Liver (tissue), 9 donors: ENCODE results near the gene NKAIN2. TPM values are rescaled to one million over a fixed set of nuclear protein-coding genes. Genes with fewer than 3 reads are reported as not detected.

Source experiments
- DNase-seq: peaks from one replicate; pipeline ENCODE4 v3.0.0-alpha.2; 2017; ENCODE audit warnings: low spot score
- H3K27ac ChIP-seq, 2 donors: one replicate each; pipeline ENCODE4 v1.7.0; 2013; ENCODE audit warnings: inconsistent platforms in 2 of 2, low read length in 2 of 2, control low read depth in 1 of 2, low read depth in 1 of 2, mild to moderate bottlenecking in 1 of 2
- H3K27me3 ChIP-seq, 4 donors: one replicate each; pipeline versions ENCODE4 v1.6.1 to v1.7.0; 2013; ENCODE audit warnings: low read length in 3 of 4, inconsistent platforms in 1 of 4, mild to moderate bottlenecking in 1 of 4, moderate library complexity in 1 of 4; ENCODE audit not compliant: control insufficient read depth in 4 of 4, insufficient read depth in 4 of 4
- H3K36me3 ChIP-seq, 4 donors: one replicate each; pipeline versions ENCODE4 v1.6.1 to v1.7.0; 2013; ENCODE audit warnings: low read length in 3 of 4, mild to moderate bottlenecking in 3 of 4, low read depth in 1 of 4, moderate library complexity in 1 of 4; ENCODE audit not compliant: control insufficient read depth in 4 of 4, insufficient read depth in 3 of 4
- H3K4me1 ChIP-seq, 4 donors: one replicate each; pipeline versions ENCODE4 v1.6.1 to v1.7.0; 2013; ENCODE audit warnings: low read length in 3 of 4, mild to moderate bottlenecking in 3 of 4, moderate library complexity in 1 of 4; ENCODE audit not compliant: control insufficient read depth in 4 of 4, insufficient read depth in 4 of 4
- H3K4me3 ChIP-seq, 3 donors: one replicate each; pipeline versions ENCODE4 v1.6.1 to v1.7.0; 2013; ENCODE audit warnings: low read length in 3 of 3, control low read depth in 1 of 3, low read depth in 1 of 3, mild to moderate bottlenecking in 1 of 3
- H3K9ac ChIP-seq, 2 donors: one replicate each; pipeline ENCODE4 v1.7.0; 2013; ENCODE audit warnings: low read length in 2 of 2, mild to moderate bottlenecking in 2 of 2, moderate library complexity in 2 of 2, control low read depth in 1 of 2, low read depth in 1 of 2
- H3K9me3 ChIP-seq, 4 donors: one replicate each; pipeline versions ENCODE4 v1.6.1 to v1.7.0; 2013; ENCODE audit warnings: low read length in 3 of 4; ENCODE audit not compliant: control insufficient read depth in 4 of 4
- ATF3 ChIP-seq: IDR thresholded peaks from 2 replicates; pipeline ENCODE4 v1.6.1; 2016; ENCODE audit warnings: antibody characterized with exemption
- CTCF ChIP-seq: fragments of 150-350 bp; IDR thresholded peaks from 2 replicates; pipeline ENCODE4 v1.5.1; 2017; ENCODE audit warnings: improper control_type of control experiment, low read depth, low read length; ENCODE audit not compliant: missing input control
- EGR1 ChIP-seq, 2 donors: IDR thresholded peaks; 2 replicates each; pipeline ENCODE4 v1.6.1; 2016 to 2018; ENCODE audit warnings: antibody characterized with exemption in 2 of 2, low read depth in 2 of 2
- FOXA1 ChIP-seq: IDR thresholded peaks from 2 replicates; pipeline ENCODE4 v1.6.1; 2016; ENCODE audit warnings: antibody characterized with exemption
- FOXA2 ChIP-seq: IDR thresholded peaks from 2 replicates; pipeline ENCODE4 v1.6.1; 2016; ENCODE audit warnings: antibody characterized with exemption
- GABPA ChIP-seq, 2 donors: IDR thresholded peaks in 1 of 2; conservative IDR thresholded peaks in 1 of 2; 2 replicates each; pipeline ENCODE4 v1.6.1; 2016; ENCODE audit warnings: antibody characterized with exemption in 2 of 2, mild to moderate bottlenecking in 1 of 2, moderate library complexity in 1 of 2
- HNF4A ChIP-seq, 2 donors: conservative IDR thresholded peaks; 2 replicates each; pipeline ENCODE4 v1.6.1; 2016; ENCODE audit warnings: antibody characterized with exemption in 2 of 2, mild to moderate bottlenecking in 2 of 2
- HNF4G ChIP-seq: IDR thresholded peaks from 2 replicates; pipeline ENCODE4 v1.6.1; 2016; ENCODE audit warnings: antibody characterized with exemption
- JUND ChIP-seq, 2 donors: IDR thresholded peaks; 2 replicates each; pipeline ENCODE4 v1.6.1; 2016; ENCODE audit warnings: antibody characterized with exemption in 2 of 2
- MAX ChIP-seq: IDR thresholded peaks from 2 replicates; pipeline ENCODE4 v1.6.1; 2016; ENCODE audit warnings: antibody characterized with exemption
- NR2F2 ChIP-seq: IDR thresholded peaks from 2 replicates; pipeline ENCODE4 v1.6.1; 2016; ENCODE audit warnings: antibody characterized with exemption
- RAD21 ChIP-seq, 2 donors: IDR thresholded peaks; 2 replicates each; pipeline ENCODE4 v1.6.1; 2016; ENCODE audit warnings: antibody characterized with exemption in 2 of 2, mild to moderate bottlenecking in 2 of 2
- REST ChIP-seq: IDR thresholded peaks from 2 replicates; pipeline ENCODE4 v1.6.1; 2016; ENCODE audit warnings: antibody characterized with exemption, mild to moderate bottlenecking
- RXRA ChIP-seq, 2 donors: IDR thresholded peaks; 2 replicates each; pipeline ENCODE4 v1.6.1; 2017 to 2018; ENCODE audit warnings: antibody characterized with exemption in 2 of 2, mild to moderate bottlenecking in 1 of 2
- SP1 ChIP-seq: IDR thresholded peaks from 2 replicates; pipeline ENCODE4 v1.6.1; 2018; ENCODE audit warnings: antibody characterized with exemption, mild to moderate bottlenecking
- TAF1 ChIP-seq: conservative IDR thresholded peaks from 2 replicates; pipeline ENCODE4 v1.6.1; 2016; ENCODE audit warnings: antibody characterized with exemption, mild to moderate bottlenecking
- YY1 ChIP-seq: IDR thresholded peaks from 2 replicates; pipeline ENCODE4 v1.6.1; 2016; ENCODE audit warnings: antibody characterized with exemption, mild to moderate bottlenecking
- ZBTB33 ChIP-seq: IDR thresholded peaks from 2 replicates; pipeline ENCODE4 v1.6.1; 2016; ENCODE audit warnings: antibody characterized with exemption
- WGBS: extraction: QIAGEN DNeasy Blood & Tissue Kit; methylation state at CpG from one replicate; pipeline ENCODE4 v1.1.7; 2013; 5-methylcytosine and 5-hydroxymethylcytosine counted together
- polyA plus RNA-seq, 2 donors: library from polyadenylated mRNA; stranded (reverse) in 1 of 2; unstranded in 1 of 2; fragments of 200-250 nt in 1 of 2; fragments of >200 nt in 1 of 2; fragmentation: Nextera tagmentation in 1 of 2; extraction: Ambion mirVana in 1 of 2; gene quantifications; one replicate each; pipeline versions ENCODE4 v1.2.1 to v1.2.3, GENCODE V29; 2013 to 2015
- total RNA-seq, 2 donors: library from RNA; depleted of rRNA; stranded (reverse); fragments of >200 nt; gene quantifications; one replicate each; pipeline ENCODE4 v1.2.3, GENCODE V29; 2014
- donor health status: healthy.
- donor health status: healthy.
- donor health status: healthy.
- donor health status: healthy.
- donor health status: healthy.

NKAIN2 gene
- total and polyA plus RNA-seq, 4 donors: 0.05 to 0.14 TPM; not detected in 2

GRCh38 chr6:124719913-124720312 lies 916.2 kb downstream of the NKAIN2 start:
- H3K36me3 ChIP-seq: no peaks in the 10 kb centered on the region
- DNase-seq: no peak
- peaks cover 0 to 2% (median 0%) of the 10 kb centered on the region in 4 donors for H3K4me1 ChIP-seq
- no peaks in the 10 kb centered on the region for H3K9me3 ChIP-seq
- no peak overlapping the region for H3K4me3 ChIP-seq
- no peak for TF ChIP-seq FOXA2
- no peak for TF ChIP-seq SP1
- TF ChIP-seq YY1: no peak
- no peak for TF ChIP-seq HNF4A (conservative IDR thresholded peaks at IDR 0.05)
- no peak for TF ChIP-seq EGR1 (IDR thresholded peaks at IDR 0.05; ENCODE audit: low read depth in 2 of 2)
- TF ChIP-seq RAD21 (IDR thresholded peaks at IDR 0.05): no peak
- TF ChIP-seq JUND (IDR thresholded peaks at IDR 0.05): no peak
- TF ChIP-seq GABPA (IDR thresholded peaks at IDR 0.05 in 1 of 2, conservative IDR thresholded peaks at IDR 0.05 in 1 of 2): no peak
- no peak for TF ChIP-seq MAX
- TF ChIP-seq CTCF: no peak
- TF ChIP-seq ATF3: no peak
- no peak for TF ChIP-seq ZBTB33
- TF ChIP-seq NR2F2: no peak
- no peaks in the 10 kb centered on the region for H3K27me3 ChIP-seq
- no peak overlapping the region for H3K27ac ChIP-seq
- H3K9ac ChIP-seq: no peak overlapping the region

GRCh38 chr6:124721331-124721730 lies 917.7 kb downstream of the NKAIN2 start:
- Histone ChIP-seq H3K9me3 (no peaks in the 10 kb centered on the region), H3K36me3 (no peaks in the 10 kb centered on the region), H3K27me3 (no peaks in the 10 kb centered on the region), H3K27ac (no peak overlapping the region), H3K4me3 (no peak overlapping the region), H3K4me1 (peaks cover 0 to under 1% (median 0%) of the 10 kb centered on the region in 4 donors), H3K9ac (no peak overlapping the region)
- DNase-seq: no peak
- 89% methylated on average over 3 of the region's 11 CpGs for WGBS
- TF ChIP-seq CTCF (no peak), HNF4A (conservative IDR thresholded peaks at IDR 0.05) (no peak), ATF3 (no peak), FOXA2 (no peak), SP1 (no peak), NR2F2 (no peak), TAF1 (no peak), HNF4G (no peak), REST (no peak), FOXA1 (no peak), JUND (IDR thresholded peaks at IDR 0.05) (no peak), GABPA (IDR thresholded peaks at IDR 0.05 in 1 of 2, conservative IDR thresholded peaks at IDR 0.05 in 1 of 2) (no peak), RXRA (IDR thresholded peaks at IDR 0.05) (no peak), EGR1 (IDR thresholded peaks at IDR 0.05; ENCODE audit: low read depth in 2 of 2) (no peak), RAD21 (IDR thresholded peaks at IDR 0.05) (no peak), YY1 (no peak), MAX (no peak), ZBTB33 (no peak)
